DOHH2 (cell line): ENCODE data around the gene KCNG2.

Experiments used
- H3F3A ChIP-seq: fragments of 200-600 bp; sonication (generic), shearing (Covaris generic); 2 replicates; pipeline ENCODE4 v1.6.0; 2016; ENCODE audit warnings: antibody characterized with exemption, mild to moderate bottlenecking; ENCODE audit not compliant: control insufficient read depth, insufficient read depth
- H3K27ac ChIP-seq: fragments of 200-600 bp; sonication (generic); 2 replicates; pipeline ENCODE4 v1.5.1; 2014; ENCODE audit warnings: low read depth, mild to moderate bottlenecking, low read length, moderate library complexity
- H3K27me3 ChIP-seq: fragments of 200-600 bp; sonication (generic); 2 replicates; pipeline ENCODE4 v1.6.1; 2014; ENCODE audit warnings: mild to moderate bottlenecking, low read length, mixed read lengths; ENCODE audit not compliant: control insufficient read depth
- H3K36me3 ChIP-seq: fragments of 200-600 bp; sonication (generic); 2 replicates; pipeline ENCODE4 v1.6.1; 2014; ENCODE audit warnings: mild to moderate bottlenecking, low read length, moderate library complexity, mixed read lengths; ENCODE audit not compliant: control insufficient read depth
- H3K4me1 ChIP-seq: fragments of 200-600 bp; sonication (generic); 2 replicates; pipeline ENCODE4 v1.6.1; 2014; ENCODE audit warnings: mild to moderate bottlenecking, low read length, mixed read lengths; ENCODE audit not compliant: control insufficient read depth
- H3K4me2 ChIP-seq: fragments of 200-600 bp; sonication (generic); 2 replicates; pipeline ENCODE4 v1.6.0; 2014; ENCODE audit warnings: mild to moderate bottlenecking, low read length, moderate library complexity
- H3K4me3 ChIP-seq: fragments of 200-600 bp; sonication (generic); 2 replicates; pipeline ENCODE4 v1.5.1; 2014; ENCODE audit warnings: mild to moderate bottlenecking, low read length, mixed read lengths
- H3K79me2 ChIP-seq: fragments of 200-600 bp; sonication (generic); 2 replicates; pipeline ENCODE4 v1.6.1; 2014; ENCODE audit warnings: mild to moderate bottlenecking, low read length, mixed read lengths; ENCODE audit not compliant: control insufficient read depth
- H3K9me2 ChIP-seq: fragments of 200-600 bp; sonication (generic); replicated peaks from 2 replicates; pipeline ENCODE4 v1.6.1; 2014; ENCODE audit warnings: mild to moderate bottlenecking, low read length, mixed read lengths; ENCODE audit not compliant: control insufficient read depth
- H3K9me3 ChIP-seq: fragments of 200-600 bp; sonication (generic); 2 replicates; pipeline ENCODE4 v1.6.1; 2014; ENCODE audit warnings: antibody characterized with exemption, low read length, mixed read lengths; ENCODE audit not compliant: control insufficient read depth, insufficient read depth
- H4K20me1 ChIP-seq: fragments of 200-600 bp; sonication (generic); 2 replicates; pipeline ENCODE4 v1.6.0; 2014; ENCODE audit warnings: low read depth, mild to moderate bottlenecking, antibody characterized with exemption, low read length, moderate library complexity; ENCODE audit not compliant: control insufficient read depth, insufficient read depth
- EZH2phosphoT487 ChIP-seq: fragments of 200-600 bp; sonication (generic); IDR thresholded peaks from 2 replicates; pipeline ENCODE4 v1.6.1; 2017; ENCODE audit warnings: borderline replicate concordance, mild to moderate bottlenecking, antibody characterized with exemption, low read length, moderate library complexity, mixed read lengths
- TF ChIP-seq, protein P1 (sequence below): fragments of 200-600 bp; sonication (generic); IDR thresholded peaks from one replicate; pipeline ENCODE4 v1.5.1; 2014; ENCODE audit warnings: antibody characterized with exemption, mild to moderate bottlenecking, low read depth, low read length; ENCODE audit not compliant: poor library complexity, severe bottlenecking

KCNG2 gene

DNA sequence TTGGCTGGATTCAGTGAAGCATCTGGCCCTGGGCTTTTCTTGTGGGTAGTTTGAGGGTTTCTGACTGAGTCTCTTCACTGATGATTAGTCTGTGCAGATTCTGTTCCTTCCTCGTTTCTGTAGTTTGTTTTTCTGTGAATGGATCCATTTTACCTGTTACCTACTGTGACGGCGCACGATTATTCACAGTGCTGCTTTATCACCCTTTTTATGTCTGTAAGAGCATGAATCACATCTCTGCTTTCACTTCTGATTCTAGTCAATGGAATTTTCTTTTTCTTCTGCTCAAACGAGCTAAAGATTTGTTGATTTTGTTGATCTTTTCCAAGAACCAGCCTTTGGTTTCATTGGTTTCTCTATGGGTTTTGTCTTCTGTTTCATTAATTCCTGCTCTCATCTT is 92.9 kb downstream of the KCNG2 start:
- Histone ChIP-seq H3K27ac (no peak overlapping the region), H3K27me3 (no peaks in the 10 kb centered on the region), H3K79me2 (no peaks in the 10 kb centered on the region), H3K4me2 (no peak overlapping the region), H3K4me3 (no peak overlapping the region), H3K9me2 (no peaks in the 10 kb centered on the region), H3K9me3 (peaks cover 37% of the 10 kb centered on the region), H3K36me3 (no peaks in the 10 kb centered on the region), H4K20me1 (no peaks in the 10 kb centered on the region), H3K4me1 (no peaks in the 10 kb centered on the region), H3F3A (no peaks in the 10 kb centered on the region)
- TF ChIP-seq, protein P1, sequence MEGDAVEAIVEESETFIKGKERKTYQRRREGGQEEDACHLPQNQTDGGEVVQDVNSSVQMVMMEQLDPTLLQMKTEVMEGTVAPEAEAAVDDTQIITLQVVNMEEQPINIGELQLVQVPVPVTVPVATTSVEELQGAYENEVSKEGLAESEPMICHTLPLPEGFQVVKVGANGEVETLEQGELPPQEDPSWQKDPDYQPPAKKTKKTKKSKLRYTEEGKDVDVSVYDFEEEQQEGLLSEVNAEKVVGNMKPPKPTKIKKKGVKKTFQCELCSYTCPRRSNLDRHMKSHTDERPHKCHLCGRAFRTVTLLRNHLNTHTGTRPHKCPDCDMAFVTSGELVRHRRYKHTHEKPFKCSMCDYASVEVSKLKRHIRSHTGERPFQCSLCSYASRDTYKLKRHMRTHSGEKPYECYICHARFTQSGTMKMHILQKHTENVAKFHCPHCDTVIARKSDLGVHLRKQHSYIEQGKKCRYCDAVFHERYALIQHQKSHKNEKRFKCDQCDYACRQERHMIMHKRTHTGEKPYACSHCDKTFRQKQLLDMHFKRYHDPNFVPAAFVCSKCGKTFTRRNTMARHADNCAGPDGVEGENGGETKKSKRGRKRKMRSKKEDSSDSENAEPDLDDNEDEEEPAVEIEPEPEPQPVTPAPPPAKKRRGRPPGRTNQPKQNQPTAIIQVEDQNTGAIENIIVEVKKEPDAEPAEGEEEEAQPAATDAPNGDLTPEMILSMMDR, result no peak
- TF ChIP-seq EZH2phosphoT487, result no peak

DNA sequence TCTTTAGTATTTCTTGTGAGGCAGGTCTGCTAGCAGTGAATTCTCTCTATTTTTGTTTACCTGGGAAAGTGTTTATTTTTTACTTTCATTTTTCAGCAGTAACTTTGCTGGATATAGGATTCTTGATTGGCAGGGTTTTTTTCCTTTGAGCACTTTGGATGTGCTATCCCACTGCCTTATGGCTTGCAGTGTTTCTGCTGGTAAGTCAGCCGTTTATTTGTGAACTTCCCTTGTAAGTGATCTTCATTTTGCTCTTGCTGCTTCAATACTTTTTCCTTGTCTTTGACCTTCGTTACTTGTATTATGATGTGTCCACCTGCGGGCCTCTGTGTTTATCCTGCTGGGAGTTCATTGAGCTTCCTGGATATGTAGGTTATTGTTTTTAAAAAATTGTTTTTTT is 99.0 kb downstream of the KCNG2 start:
- H3F3A ChIP-seq, result no peaks in the 10 kb centered on the region
- H4K20me1 ChIP-seq, result no peaks in the 10 kb centered on the region
- peaks cover under 1% of the 10 kb centered on the region; the same call in 1 of the 2 replicates for H3K36me3 ChIP-seq
- no peak overlapping the region for H3K4me3 ChIP-seq
- H3K9me3 ChIP-seq, result peaks cover 62% of the 10 kb centered on the region
- H3K27me3 ChIP-seq, result no peaks in the 10 kb centered on the region
- no peaks in the 10 kb centered on the region for H3K79me2 ChIP-seq
- no peaks in the 10 kb centered on the region for H3K9me2 ChIP-seq
- H3K4me1 ChIP-seq, result no peaks in the 10 kb centered on the region
- H3K27ac ChIP-seq, result no peak overlapping the region
- no peak overlapping the region for H3K4me2 ChIP-seq
- TF ChIP-seq EZH2phosphoT487, result no peak
- TF ChIP-seq, protein P1, result no peak

DNA sequence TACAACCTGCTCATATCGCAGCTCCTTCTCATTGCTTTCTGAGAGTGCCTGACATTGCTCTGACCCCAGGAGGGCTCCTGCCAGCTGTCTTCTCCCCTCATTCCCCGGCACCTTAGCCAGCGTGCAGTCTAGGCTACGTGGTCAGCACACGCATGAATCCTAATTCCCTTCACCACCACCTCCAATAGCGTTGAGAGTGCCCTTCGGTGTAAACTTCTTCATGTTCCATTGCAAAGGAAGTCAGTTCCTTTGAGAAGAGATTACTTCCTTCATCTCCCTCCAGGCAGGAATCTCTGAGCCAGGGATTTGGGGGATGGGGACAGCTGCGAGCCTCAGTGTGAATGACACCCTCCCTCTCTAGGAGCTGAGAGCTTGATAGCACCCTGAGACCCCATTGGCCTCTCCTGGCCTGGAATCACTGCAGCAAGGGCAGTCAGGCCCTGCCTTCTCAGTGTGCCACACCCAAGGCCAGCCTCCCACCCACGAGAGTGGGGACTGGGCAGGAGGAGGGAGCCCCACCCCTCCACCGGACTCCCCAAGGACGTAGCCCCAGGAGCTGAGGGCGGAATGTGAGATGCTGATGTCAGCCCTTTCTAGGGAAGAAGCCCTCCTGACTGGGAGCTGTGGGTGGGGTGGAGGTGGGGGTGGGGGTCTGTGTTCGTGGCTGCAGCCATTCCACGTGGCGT is 100.3 kb downstream of the KCNG2 start:
- no peaks in the 10 kb centered on the region for H3K4me1 ChIP-seq
- H3K79me2 ChIP-seq, result no peaks in the 10 kb centered on the region
- H3F3A ChIP-seq, result no peaks in the 10 kb centered on the region
- no peaks in the 10 kb centered on the region for H4K20me1 ChIP-seq
- H3K9me3 ChIP-seq, result peaks cover 62% of the 10 kb centered on the region
- peaks cover 14% of the 10 kb centered on the region for H3K36me3 ChIP-seq
- H3K4me3 ChIP-seq, result no peak overlapping the region
- H3K27me3 ChIP-seq, result no peaks in the 10 kb centered on the region
- H3K4me2 ChIP-seq, result no peak overlapping the region
- H3K27ac ChIP-seq, result no peak overlapping the region
- H3K9me2 ChIP-seq, result no peaks in the 10 kb centered on the region
- TF ChIP-seq EZH2phosphoT487, result no peak
- TF ChIP-seq, protein P1, result no peak
